HFFc6 (cell line): ENCODE measurements around the gene GID8. TPM values are rescaled to one million over a fixed set of nuclear protein-coding genes. Genes with fewer than 3 reads are reported as not detected.

ENCODE experiments used
- DNase-seq: peaks from one replicate; pipeline ENCODE4 v3.0.0-alpha.2; 2018
- H3K27ac Mint-ChIP-seq: 2 replicates; pipeline ENCODE4 v1.8.0; 2020; ENCODE audit warnings: mild to moderate bottlenecking, mixed read lengths
- H3K27me3 Mint-ChIP-seq: 2 replicates; pipeline ENCODE4 v1.8.0; 2021; ENCODE audit warnings: mild to moderate bottlenecking, moderate library complexity, mixed read lengths; ENCODE audit not compliant: insufficient read depth
- H3K36me3 Mint-ChIP-seq: 2 replicates; pipeline ENCODE4 v1.8.0; 2021; ENCODE audit warnings: low read depth, mixed read lengths
- H3K4me1 Mint-ChIP-seq: 2 replicates; pipeline ENCODE4 v1.8.0; 2020; ENCODE audit warnings: low read depth, mixed read lengths
- H3K4me3 Mint-ChIP-seq: 2 replicates; pipeline ENCODE4 v1.8.0; 2020; ENCODE audit warnings: mild to moderate bottlenecking, moderate library complexity, mixed read lengths
- H3K9me3 Mint-ChIP-seq: 2 replicates; pipeline ENCODE4 v1.8.0; 2020; ENCODE audit warnings: mild to moderate bottlenecking, mixed read lengths
- total RNA-seq, 6 experiments: library from RNA; stranded (reverse); fragmentation: NEBNext Ultra II Directional; extraction: Animal tissue kit (Norgen Biotek cat#: 25700); gene quantifications; 2 replicates in 1 of 6; 3 replicates in 5 of 6; pipeline ENCODE4 v1.2.3, GENCODE V29; 2021
- TF ChIP-seq, protein P1 (sequence below): fragments of 200-600 bp; sonication (generic); IDR thresholded peaks from 2 replicates; pipeline ENCODE4 v1.5.0; 2021; ENCODE audit warnings: antibody characterized with exemption, mild to moderate bottlenecking

GID8 gene
- total RNA-seq, 6 experiments from 2014 or later, result 19.1 to 26.9 (median 22.6) TPM

DNA sequence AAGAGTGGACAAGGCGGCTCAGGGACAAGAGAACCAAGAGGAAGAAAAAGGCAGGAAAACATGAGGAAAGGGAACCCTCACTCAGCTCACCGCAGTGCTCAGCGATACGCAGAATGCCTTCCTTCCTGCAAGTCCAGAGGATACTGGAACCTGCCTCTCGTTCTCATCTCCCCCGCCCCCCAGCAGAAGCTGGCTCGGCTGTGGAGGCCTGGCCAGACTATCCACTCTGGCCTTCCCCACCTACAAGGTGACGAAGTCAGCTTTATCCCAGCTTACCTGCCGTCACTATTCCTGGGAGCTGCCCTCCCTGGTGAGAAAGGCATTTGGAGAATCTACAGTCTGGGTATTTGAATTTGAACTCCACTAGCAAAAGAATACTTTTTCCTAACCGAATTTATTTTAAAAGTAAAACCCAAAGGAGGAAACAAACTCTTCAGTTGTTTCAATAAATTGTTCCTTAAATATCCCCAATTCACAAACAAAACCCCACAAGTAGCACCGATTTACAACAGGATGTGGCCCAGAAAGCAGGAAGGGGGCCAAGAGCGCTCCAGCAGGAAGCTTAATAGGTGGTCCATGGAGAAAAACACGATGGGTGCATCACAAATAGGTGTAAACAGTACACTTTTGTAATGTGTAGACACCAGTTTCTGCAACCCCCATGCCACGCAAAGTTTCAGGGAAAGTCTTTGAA lies 9.6 kb upstream of the GID8 start:
- DNase-seq, result no peak
- H3K27ac Mint-ChIP-seq, result peak overlapping the region; percentile 86
- H3K27me3 Mint-ChIP-seq, result no peaks in the 10 kb centered on the region; the same call in 1 of the 2 replicates
- peak overlapping the region; percentile 88 for H3K4me3 Mint-ChIP-seq
- TF ChIP-seq, protein P1, sequence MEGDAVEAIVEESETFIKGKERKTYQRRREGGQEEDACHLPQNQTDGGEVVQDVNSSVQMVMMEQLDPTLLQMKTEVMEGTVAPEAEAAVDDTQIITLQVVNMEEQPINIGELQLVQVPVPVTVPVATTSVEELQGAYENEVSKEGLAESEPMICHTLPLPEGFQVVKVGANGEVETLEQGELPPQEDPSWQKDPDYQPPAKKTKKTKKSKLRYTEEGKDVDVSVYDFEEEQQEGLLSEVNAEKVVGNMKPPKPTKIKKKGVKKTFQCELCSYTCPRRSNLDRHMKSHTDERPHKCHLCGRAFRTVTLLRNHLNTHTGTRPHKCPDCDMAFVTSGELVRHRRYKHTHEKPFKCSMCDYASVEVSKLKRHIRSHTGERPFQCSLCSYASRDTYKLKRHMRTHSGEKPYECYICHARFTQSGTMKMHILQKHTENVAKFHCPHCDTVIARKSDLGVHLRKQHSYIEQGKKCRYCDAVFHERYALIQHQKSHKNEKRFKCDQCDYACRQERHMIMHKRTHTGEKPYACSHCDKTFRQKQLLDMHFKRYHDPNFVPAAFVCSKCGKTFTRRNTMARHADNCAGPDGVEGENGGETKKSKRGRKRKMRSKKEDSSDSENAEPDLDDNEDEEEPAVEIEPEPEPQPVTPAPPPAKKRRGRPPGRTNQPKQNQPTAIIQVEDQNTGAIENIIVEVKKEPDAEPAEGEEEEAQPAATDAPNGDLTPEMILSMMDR, result no peak
- H3K36me3 Mint-ChIP-seq, result peaks cover 8% of the 10 kb centered on the region; the same call in 1 of the 2 replicates
- H3K4me1 Mint-ChIP-seq, result peaks cover 67% of the 10 kb centered on the region
- no peaks in the 10 kb centered on the region for H3K9me3 Mint-ChIP-seq

DNA sequence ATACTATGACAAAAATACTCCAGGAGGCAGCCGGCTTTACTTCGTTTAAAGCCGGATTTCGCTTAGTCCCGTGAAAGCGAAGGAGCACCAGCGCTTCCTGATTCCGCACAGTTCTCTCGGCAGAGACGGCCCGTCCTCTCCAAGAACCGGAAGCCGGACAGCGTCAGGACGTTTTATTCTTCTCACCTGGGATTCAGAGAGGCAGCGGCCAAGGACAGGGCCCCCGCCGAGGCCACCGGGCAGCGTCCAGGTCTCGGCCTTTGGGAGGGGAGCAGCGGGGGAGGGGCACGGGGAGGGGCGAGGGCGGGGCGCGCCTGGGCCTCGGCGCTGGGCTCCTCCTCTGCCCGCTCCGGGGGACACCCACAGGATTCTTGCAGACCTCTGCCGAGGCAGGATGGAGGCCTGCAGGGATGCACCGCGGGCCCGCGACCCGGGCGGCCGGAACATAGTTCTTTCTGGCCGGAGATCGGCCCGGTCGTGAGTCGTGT lies 8.9 kb upstream of the GID8 start:
- H3K4me3 Mint-ChIP-seq, result peak overlapping the region; percentile 88
- H3K27me3 Mint-ChIP-seq, result no peaks in the 10 kb centered on the region; the same call in 1 of the 2 replicates
- TF ChIP-seq, protein P1, result no peak
- H3K27ac Mint-ChIP-seq, result peak overlapping the region; percentile 86
- H3K4me1 Mint-ChIP-seq, result peaks cover 60% of the 10 kb centered on the region
- peaks cover 8% of the 10 kb centered on the region; the same call in 1 of the 2 replicates for H3K36me3 Mint-ChIP-seq
- no peaks in the 10 kb centered on the region for H3K9me3 Mint-ChIP-seq
- DNase-seq, result peak; percentile 21

DNA sequence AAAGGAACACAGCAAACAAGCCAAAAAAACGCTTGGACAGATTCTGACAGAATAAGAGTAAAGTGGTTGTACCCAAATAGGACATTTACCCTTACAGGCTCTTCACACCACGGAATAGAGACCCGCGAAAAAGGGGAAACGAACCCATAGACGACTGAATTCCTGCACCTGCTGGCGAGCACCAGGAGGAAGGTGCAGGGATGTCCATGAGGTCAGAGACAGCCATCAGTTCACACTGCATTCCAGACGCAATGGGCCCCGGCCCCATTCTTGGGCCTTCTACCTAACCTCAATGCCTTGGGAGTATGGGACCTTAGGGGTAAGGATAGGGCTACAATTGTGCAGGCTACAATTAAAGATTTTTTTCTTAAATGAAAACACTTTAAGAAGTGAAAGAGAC lies 6.5 kb upstream of the GID8 start:
- peaks cover 47% of the 10 kb centered on the region for H3K4me1 Mint-ChIP-seq
- H3K4me3 Mint-ChIP-seq, result no peak overlapping the region
- no peaks in the 10 kb centered on the region; the same call in 1 of the 2 replicates for H3K27me3 Mint-ChIP-seq
- no peak overlapping the region; the same call in 1 of the 2 replicates for H3K27ac Mint-ChIP-seq
- no peaks in the 10 kb centered on the region for H3K9me3 Mint-ChIP-seq
- peaks cover 8% of the 10 kb centered on the region; the same call in 1 of the 2 replicates for H3K36me3 Mint-ChIP-seq
- TF ChIP-seq, protein P1, result no peak
- DNase-seq, result no peak

DNA sequence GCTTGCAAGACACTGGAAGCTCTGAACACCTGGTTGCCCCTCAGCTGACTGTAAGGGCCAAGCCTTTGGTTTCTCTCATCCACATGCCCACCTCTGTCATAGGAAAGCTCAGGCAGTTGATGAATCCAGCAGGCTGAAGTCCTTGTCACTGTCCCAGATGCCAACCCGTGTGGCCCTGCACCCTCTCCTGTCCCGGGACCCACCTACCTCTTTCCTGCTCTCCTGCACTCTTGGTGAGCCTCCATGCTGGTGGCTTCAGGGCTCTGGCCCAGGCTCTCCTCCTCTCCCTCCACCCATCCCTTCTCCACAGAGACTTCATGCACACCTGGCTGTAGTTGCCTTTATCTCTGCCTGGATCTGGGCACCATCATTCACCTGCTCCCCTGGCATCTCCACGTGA lies 4.0 kb upstream of the GID8 start:
- H3K36me3 Mint-ChIP-seq, result peaks cover 18% of the 10 kb centered on the region
- H3K4me3 Mint-ChIP-seq, result no peak overlapping the region
- peaks cover 35% of the 10 kb centered on the region for H3K4me1 Mint-ChIP-seq
- TF ChIP-seq, protein P1, result no peak
- H3K27me3 Mint-ChIP-seq, result peaks cover 3% of the 10 kb centered on the region
- DNase-seq, result no peak
- H3K27ac Mint-ChIP-seq, result no peak overlapping the region
- H3K9me3 Mint-ChIP-seq, result no peaks in the 10 kb centered on the region

DNA sequence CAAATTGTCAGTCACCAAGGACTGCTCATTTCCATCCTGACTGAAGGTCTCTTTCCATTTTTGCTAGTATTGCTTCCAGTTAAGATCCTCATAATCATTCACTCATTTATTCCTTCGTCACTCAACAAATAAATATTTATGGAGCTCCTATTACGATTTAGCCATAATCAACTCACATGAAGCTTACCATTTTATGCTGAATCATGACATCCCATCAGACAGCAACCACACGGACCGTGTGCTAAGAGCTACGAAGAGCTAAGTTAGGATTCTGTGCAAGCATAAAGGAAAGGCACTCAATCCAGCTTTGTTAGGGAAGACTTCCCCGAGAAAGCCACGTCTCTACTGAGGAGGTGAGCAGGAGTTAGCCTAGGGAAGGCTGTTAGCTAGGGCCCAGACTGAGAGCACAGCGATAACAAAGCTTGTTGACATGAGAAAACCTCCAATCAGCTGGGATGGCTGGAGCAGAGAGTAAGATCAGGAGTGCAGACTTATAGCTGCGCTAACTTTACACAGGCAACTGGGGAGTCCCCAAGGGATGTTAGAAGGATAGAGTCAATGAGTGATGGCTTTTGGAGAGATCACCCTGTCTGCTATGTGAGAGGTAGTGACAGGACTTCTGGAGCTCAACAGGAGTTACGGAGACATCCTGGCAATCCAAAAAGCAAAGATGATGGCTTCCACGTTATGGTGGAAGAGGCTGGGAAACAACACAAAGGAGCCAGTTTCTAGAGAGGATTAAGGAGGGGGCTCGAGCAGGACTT lies 2.6 kb upstream of the GID8 start:
- H3K27ac Mint-ChIP-seq, result no peak overlapping the region
- H3K36me3 Mint-ChIP-seq, result peaks cover 27% of the 10 kb centered on the region
- TF ChIP-seq, protein P1, result no peak
- H3K9me3 Mint-ChIP-seq, result no peaks in the 10 kb centered on the region
- H3K27me3 Mint-ChIP-seq, result peaks cover 3% of the 10 kb centered on the region
- H3K4me3 Mint-ChIP-seq, result no peak overlapping the region
- peaks cover 34% of the 10 kb centered on the region for H3K4me1 Mint-ChIP-seq
- no peak for DNase-seq
